MM.1S (cell line): ENCODE results near the gene TIMM10.

Experiments
- CTCF ChIP-seq: fragments of 300-600 bp; sonication (generic); IDR thresholded peaks from 2 replicates; pipeline ENCODE4 v1.5.1; 2016; ENCODE audit warnings: antibody characterized with exemption, low read length, mixed read lengths
- EZH2phosphoT487 ChIP-seq: fragments of 300-600 bp; sonication (generic); IDR thresholded peaks from 2 replicates; pipeline ENCODE4 v1.6.1; 2018; ENCODE audit warnings: antibody characterized with exemption, low read length

- TF ChIP-seq CTCF (no peak), EZH2phosphoT487 (no peak)
Observed at GRCh38 chr11:57530215-57530595, 349 bp downstream of the TIMM10 start.
